Neutrophil (primary cell): ENCODE data around the gene MTOR.

Experiments
- H3K27ac ChIP-seq: fragments of 200-600 bp; sonication (generic); 2 replicates; pipeline ENCODE4 v1.5.1; 2016; ENCODE audit warnings: mild to moderate bottlenecking, moderate library complexity
- H3K27me3 ChIP-seq: fragments of 200-600 bp; sonication (generic); 2 replicates; pipeline ENCODE4 v1.6.0; 2016; ENCODE audit warnings: mild to moderate bottlenecking
- H3K36me3 ChIP-seq: fragments of 200-600 bp; sonication (generic); 2 replicates; pipeline ENCODE4 v1.5.1; 2017
- H3K4me1 ChIP-seq, 2 experiments: fragments of 200-600 bp in 1 of 2; sonication (generic) in 1 of 2; 1 replicate in 1 of 2; 2 replicates in 1 of 2; pipeline versions ENCODE4 v1.5.1 to v1.6.1; 2013 to 2016; ENCODE audit warnings: low read depth in 1 of 2, low read length in 1 of 2, mild to moderate bottlenecking in 1 of 2, moderate library complexity in 1 of 2; ENCODE audit not compliant: control insufficient read depth in 1 of 2, insufficient read depth in 1 of 2
- H3K4me3 ChIP-seq, 2 experiments: fragments of 200-600 bp in 1 of 2; sonication (generic) in 1 of 2; 1 replicate in 1 of 2; 2 replicates in 1 of 2; pipeline ENCODE4 v1.5.1; 2013 to 2016; ENCODE audit warnings: low read depth in 1 of 2, low read length in 1 of 2, mild to moderate bottlenecking in 1 of 2, moderate library complexity in 1 of 2
- H3K9me3 ChIP-seq: fragments of 200-600 bp; sonication (generic); 2 replicates; pipeline ENCODE4 v1.5.1; 2016
- TF ChIP-seq, protein P1 (sequence below): fragments of 200-600 bp; sonication (generic); IDR thresholded peaks from 2 replicates; pipeline ENCODE4 v1.5.1; 2016; ENCODE audit warnings: antibody characterized with exemption

The MTOR gene

DNA sequence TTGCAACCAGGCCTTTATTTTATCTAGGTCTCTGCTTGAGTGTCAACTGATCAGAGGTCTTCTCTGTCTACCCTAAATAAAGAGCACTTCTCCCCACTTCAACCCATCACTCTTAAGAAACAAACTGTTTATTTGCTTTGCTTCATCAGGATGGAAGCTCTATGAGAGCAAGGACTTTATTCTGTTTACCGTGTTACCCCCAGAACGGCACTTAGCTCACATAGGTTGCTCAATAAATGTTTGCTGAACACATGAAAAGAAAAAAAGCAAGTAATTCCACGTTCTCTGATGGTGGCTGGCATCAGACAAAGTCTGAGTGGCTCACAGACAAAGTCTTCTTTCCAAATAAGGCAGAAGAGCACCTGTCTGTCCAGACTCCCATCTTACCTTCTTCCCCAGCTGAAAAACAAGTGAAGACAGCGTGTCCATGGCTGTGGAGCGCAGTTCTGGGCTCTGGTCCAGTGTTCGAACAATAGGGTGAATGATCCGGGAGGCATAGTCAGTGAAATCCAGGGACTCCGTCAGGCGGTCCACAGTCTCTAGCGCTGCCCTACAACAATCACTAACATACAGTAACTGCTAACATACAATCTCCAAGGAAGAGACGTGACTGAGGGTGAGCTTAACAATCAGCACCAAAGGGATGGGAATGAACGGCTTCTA, 50.3 kb downstream of the MTOR start:
- H3K27ac ChIP-seq: no peak overlapping the region
- TF ChIP-seq, protein P1, sequence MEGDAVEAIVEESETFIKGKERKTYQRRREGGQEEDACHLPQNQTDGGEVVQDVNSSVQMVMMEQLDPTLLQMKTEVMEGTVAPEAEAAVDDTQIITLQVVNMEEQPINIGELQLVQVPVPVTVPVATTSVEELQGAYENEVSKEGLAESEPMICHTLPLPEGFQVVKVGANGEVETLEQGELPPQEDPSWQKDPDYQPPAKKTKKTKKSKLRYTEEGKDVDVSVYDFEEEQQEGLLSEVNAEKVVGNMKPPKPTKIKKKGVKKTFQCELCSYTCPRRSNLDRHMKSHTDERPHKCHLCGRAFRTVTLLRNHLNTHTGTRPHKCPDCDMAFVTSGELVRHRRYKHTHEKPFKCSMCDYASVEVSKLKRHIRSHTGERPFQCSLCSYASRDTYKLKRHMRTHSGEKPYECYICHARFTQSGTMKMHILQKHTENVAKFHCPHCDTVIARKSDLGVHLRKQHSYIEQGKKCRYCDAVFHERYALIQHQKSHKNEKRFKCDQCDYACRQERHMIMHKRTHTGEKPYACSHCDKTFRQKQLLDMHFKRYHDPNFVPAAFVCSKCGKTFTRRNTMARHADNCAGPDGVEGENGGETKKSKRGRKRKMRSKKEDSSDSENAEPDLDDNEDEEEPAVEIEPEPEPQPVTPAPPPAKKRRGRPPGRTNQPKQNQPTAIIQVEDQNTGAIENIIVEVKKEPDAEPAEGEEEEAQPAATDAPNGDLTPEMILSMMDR: no peak
- no peaks in the 10 kb centered on the region for H3K4me1 ChIP-seq
- no peak overlapping the region for H3K4me3 ChIP-seq
- H3K36me3 ChIP-seq: peaks cover 97% of the 10 kb centered on the region
- no peaks in the 10 kb centered on the region for H3K27me3 ChIP-seq
- no peaks in the 10 kb centered on the region for H3K9me3 ChIP-seq

DNA sequence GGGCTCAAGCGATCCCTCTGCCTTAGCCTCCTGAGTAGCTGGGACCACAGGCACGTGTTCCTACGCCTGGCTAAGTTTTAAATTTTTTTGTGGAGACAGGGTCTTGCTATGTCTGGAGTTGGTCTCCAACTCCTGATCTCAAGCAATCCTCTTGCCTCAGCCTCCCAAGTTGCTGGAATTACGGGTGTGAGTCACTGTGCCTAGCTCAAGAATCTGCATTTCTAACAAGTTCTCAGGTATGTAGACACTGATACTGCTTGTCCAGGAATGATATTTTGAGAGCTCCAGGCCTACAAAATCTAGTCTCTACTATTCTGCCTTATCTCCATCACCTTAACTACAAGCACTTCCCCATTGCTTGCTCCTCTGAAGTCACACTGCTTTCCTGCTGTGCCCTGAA, 50.9 kb downstream of the MTOR start:
- H3K9me3 ChIP-seq: no peaks in the 10 kb centered on the region
- no peaks in the 10 kb centered on the region for H3K27me3 ChIP-seq
- no peak overlapping the region for H3K4me3 ChIP-seq
- H3K4me1 ChIP-seq: no peaks in the 10 kb centered on the region
- TF ChIP-seq, protein P1: no peak
- no peak overlapping the region for H3K27ac ChIP-seq
- peaks cover 97% of the 10 kb centered on the region for H3K36me3 ChIP-seq

DNA sequence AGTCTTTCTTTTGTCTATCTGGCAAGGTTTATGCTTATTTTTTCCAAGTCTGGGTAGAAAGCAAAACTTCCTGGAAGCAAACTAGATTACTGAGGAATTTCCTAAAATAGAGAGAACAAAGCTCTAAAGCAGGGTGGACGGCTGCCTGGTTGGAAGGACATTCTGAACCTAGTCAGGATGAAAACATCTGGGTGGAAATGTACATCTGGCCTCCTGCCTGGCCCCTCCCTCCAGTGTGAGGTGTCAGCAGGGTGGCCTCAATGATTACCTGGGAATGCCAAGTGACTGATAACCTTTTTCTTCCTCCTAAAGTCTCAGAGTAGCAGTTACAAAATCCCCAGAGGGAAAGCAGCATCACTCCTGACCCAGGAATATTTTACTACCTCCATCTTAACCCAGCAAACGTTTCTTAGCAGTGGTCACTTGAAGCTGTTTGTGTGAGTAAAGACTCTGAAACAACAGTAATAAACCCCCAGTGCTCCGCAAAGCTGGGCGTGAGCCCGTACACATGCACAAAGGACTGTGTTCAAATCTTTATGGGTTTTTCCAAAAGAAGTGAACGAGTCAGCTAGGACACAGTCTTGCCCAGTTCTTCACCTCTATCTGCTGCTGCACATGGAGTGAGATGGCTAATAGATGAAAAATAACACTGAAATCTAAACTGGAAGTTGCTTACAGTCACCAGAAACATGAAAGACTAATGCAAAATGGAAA, 54.3 kb downstream of the MTOR start:
- Histone ChIP-seq H3K9me3 (no peaks in the 10 kb centered on the region), H3K36me3 (peaks cover 98% of the 10 kb centered on the region), H3K4me1 (no peaks in the 10 kb centered on the region), H3K27ac (no peak overlapping the region), H3K27me3 (no peaks in the 10 kb centered on the region), H3K4me3 (no peak overlapping the region)
- TF ChIP-seq, protein P1: no peak

DNA sequence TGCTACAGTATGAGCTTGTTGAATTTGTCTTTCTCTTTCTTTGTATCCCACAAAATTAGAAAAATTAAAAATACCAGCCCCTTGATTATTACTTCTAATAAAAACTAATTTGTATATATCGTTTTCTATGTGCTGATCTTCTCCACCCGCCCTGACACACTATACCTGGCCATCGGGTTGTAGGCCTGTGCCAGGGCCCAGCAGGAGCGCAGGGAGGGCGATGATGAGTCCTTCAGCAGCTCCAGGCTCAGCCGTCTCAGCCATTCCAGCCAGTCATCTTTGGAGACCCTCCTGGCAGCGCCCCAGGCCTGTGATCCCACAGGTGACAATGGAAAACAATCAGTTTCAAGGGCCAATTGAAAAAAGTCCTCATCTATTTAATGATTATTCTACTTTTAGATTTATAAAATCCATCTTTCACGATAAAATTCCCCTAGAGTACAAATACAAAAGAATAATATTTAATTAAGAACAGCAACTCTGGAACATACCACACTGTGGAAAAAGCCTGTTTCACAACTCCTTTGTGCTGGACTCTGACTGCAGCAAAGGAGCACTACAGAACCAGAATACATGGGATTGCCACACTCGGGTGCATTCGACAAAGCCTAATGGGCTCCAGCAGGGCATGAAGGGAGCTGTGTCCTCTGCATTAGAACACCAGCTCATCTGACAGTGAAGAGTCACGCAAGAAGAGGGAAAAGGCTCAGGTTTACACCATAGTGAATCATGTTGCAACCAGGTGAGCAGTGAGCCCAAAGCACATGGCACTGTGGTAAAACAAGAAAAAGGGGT, 57.8 kb downstream of the MTOR start:
- TF ChIP-seq, protein P1: no peak
- Histone ChIP-seq H3K9me3 (no peaks in the 10 kb centered on the region), H3K4me1 (no peaks in the 10 kb centered on the region), H3K36me3 (peaks cover 95% of the 10 kb centered on the region), H3K27ac (no peak overlapping the region), H3K4me3 (no peak overlapping the region), H3K27me3 (no peaks in the 10 kb centered on the region)

DNA sequence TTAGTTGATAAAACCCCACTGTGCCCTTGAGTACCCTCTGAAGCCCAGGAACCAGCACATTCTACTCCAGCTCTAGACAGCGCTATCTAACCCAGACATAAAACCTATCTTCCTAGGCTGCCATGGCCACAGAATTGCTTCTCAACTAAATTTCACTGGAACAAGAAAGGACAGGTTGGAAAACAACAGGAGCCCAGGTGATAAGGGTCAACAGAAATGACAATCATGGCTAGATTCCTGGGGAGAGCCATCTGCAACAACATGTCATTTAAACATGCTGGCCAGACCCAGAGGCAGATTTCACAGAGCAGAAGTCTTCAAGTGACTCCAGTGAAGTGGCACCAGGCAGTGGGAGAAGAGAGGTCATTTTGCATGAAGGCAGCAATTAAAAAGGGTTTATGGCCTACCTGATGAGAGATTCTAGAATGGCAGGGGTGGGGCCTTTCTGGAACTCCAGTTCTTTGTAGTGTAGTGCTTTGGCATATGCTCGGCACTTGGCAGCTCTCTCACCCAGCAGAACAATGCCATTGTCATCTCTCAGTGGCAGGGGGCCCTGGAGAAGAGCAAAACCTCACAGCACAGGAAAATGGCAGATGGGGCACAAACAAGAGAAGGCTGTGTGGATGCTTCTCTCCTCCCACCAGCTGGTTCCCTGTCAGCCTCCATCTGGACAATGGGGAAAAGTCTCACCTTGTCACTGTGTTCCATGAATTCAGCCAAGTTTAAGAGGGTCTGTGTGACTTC, 63.3 kb downstream of the MTOR start:
- no peaks in the 10 kb centered on the region for H3K4me1 ChIP-seq
- peaks cover 96% of the 10 kb centered on the region for H3K36me3 ChIP-seq
- no peak overlapping the region for H3K27ac ChIP-seq
- no peak overlapping the region for H3K4me3 ChIP-seq
- H3K9me3 ChIP-seq: no peaks in the 10 kb centered on the region
- TF ChIP-seq, protein P1: no peak
- H3K27me3 ChIP-seq: no peaks in the 10 kb centered on the region
